Erythroblast (primary cell): ENCODE measurements around the gene JMJD4.

ENCODE experiments used
- GATA1 ChIP-seq: IDR thresholded peaks from 2 replicates; pipeline ENCODE4 v1.6.1; 2011; ENCODE audit warnings: low read depth, mild to moderate bottlenecking, control low read depth, low read length, moderate library complexity
- POLR2A ChIP-seq: IDR thresholded peaks from 2 replicates; pipeline ENCODE4 v1.6.1; 2011; ENCODE audit warnings: mild to moderate bottlenecking, low read length

GRCh38 chr1:227745568-227746265, 10.6 kb upstream of the JMJD4 start:
- TF ChIP-seq POLR2A (no peak), GATA1 (no peak)
